ENCODE results near the gene PACSIN1. TPM values are rescaled to one million over a fixed set of nuclear protein-coding genes. Genes with fewer than 3 reads are reported as not detected.

The PACSIN1 gene
- total and polyA plus RNA-seq, 7 donors, result 0.11 to 0.17 (median 0.11) TPM; not detected in 4

DNA sequence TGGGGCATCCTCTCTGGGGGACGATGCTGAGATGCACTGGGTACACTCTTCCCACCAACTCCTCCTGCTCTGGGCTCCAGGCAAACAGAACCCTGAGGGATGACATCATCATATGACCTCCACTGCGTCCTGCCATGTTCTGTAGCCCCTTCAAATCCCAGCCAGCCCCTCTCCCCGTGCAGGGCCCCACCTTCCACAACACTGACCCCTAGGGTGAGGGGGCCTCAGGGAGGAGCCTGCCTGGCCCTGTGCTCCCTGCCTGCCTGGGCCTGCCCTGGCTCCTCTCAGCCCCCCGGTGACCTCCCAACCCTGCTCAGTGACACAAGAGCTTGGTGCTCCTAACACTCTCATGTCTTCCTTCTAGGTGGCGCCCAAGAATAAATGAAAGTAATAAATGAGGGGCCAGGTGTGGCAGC, 99.9 kb downstream of the PACSIN1 start:
- ATAC-seq (no peak), DNase-seq (no peak)
- TF ChIP-seq, protein P1, sequence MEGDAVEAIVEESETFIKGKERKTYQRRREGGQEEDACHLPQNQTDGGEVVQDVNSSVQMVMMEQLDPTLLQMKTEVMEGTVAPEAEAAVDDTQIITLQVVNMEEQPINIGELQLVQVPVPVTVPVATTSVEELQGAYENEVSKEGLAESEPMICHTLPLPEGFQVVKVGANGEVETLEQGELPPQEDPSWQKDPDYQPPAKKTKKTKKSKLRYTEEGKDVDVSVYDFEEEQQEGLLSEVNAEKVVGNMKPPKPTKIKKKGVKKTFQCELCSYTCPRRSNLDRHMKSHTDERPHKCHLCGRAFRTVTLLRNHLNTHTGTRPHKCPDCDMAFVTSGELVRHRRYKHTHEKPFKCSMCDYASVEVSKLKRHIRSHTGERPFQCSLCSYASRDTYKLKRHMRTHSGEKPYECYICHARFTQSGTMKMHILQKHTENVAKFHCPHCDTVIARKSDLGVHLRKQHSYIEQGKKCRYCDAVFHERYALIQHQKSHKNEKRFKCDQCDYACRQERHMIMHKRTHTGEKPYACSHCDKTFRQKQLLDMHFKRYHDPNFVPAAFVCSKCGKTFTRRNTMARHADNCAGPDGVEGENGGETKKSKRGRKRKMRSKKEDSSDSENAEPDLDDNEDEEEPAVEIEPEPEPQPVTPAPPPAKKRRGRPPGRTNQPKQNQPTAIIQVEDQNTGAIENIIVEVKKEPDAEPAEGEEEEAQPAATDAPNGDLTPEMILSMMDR (IDR thresholded peaks at IDR 0.05), result no peak
- Histone ChIP-seq H3K27ac (no peak overlapping the region), H3K9me3 (no peaks in the 10 kb centered on the region), H3K4me3 (no peak overlapping the region), H3K27me3 (ENCODE audit: insufficient read depth in 3 of 3, low read length in 2 of 3) (peaks cover 0 to 24% (median 4%) of the 10 kb centered on the region in 3 donors), H3K4me1 (no peaks in the 10 kb centered on the region), H3K36me3 (ENCODE audit: insufficient read depth in 1 of 2, low read depth in 1 of 2) (no peaks in the 10 kb centered on the region)
- intact Hi-C loops (cut with DNase I), result no loop called here
- 44 to 46% (median 45%) methylated on average over 5 of the region's 5 CpGs for WGBS, 3 donors

DNA sequence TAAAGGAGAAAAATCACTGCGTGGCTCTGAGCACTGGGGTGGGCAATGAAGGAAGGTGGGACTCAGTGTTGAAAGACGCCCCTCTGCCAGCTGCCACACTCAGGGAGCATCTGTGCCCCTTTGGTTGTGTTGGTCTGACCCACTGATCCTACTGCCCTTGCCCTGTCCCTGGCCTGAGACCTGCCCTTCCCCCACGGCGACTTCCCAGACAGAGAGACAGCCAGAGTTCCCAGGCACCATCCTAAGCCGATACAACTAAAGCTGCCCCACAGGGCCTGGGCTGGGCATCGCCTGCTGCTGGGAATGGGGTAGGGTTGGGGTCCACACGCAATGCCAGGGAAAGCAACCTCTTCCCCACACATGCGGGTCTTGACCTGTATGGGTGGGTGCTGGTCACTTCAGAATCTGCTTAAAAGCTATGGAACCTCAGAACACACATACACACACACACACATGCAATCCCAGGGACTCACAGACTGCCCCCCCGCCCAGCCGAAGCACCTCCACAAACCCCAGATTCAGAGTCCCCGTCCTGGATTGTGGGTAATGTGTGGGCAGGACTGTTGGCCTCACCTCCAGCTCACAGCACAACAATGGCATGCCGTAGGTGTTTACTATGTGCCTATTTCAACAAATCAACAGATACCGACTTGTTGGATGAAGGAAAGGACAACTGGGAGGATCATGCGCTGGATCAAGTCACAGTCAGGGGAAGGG, 101.1 kb downstream of the PACSIN1 start:
- WGBS, 3 donors, result 78 to 90% (median 84%) methylated on average over 14 of the region's 14 CpGs
- no peaks in the 10 kb centered on the region for H3K36me3 ChIP-seq (ENCODE audit: insufficient read depth in 1 of 2, low read depth in 1 of 2)
- no peaks in the 10 kb centered on the region for H3K9me3 ChIP-seq
- DNase-seq (no peak), ATAC-seq (no peak)
- no peak overlapping the region for H3K4me3 ChIP-seq
- H3K4me1 ChIP-seq, result no peaks in the 10 kb centered on the region
- peaks cover 0 to 24% (median 4%) of the 10 kb centered on the region in 3 donors for H3K27me3 ChIP-seq (ENCODE audit: insufficient read depth in 3 of 3, low read length in 2 of 3)
- intact Hi-C loops (cut with DNase I), result no loop called here
- TF ChIP-seq, protein P1 (IDR thresholded peaks at IDR 0.05), result no peak
- H3K27ac ChIP-seq, result no peak overlapping the region

DNA sequence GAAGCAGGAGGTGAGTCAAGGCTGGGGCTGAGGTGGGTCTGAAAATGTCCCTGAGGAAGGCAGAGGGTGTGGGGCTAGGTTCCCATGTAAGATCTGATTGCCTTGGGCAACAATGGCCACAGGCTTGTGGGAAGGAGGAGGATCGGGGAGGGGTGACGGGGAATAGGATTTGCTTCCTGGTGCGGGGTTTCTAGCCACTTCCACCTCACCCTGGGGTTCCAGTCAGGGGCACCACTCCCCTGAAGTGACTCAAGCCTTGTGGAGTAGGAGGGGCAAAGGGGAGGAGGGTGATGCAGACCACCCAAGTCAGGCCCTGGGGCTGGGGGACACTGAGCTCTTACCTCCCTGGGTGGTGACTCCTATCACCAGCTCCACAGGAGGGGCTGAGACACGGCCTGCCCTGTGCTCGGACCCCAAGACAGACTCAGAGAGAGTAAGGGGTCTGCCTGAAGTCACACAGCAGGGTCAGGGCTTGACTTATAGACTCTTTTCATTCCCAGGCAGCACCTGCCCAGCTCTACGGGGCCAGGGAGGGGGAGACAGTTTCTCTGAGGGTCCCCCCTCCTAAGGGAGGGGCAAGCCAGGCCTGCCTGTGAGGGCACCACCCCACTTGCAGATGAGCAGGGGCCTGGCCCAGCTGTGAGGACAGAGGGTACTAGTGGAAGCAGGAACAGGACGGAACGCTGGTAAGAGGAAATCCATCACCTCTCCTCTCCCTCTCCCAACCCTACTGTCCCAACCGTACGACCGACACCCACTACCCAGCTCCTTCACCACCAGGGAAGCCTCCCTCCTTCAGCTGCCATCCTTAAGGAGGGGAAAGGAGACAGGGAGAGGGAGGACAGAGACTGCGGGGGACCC, 102.7 kb downstream of the PACSIN1 start:
- ATAC-seq, result peak in 1 of 4 donors; percentile 8
- Histone ChIP-seq H3K36me3 (ENCODE audit: insufficient read depth in 1 of 2, low read depth in 1 of 2) (no peaks in the 10 kb centered on the region), H3K9me3 (no peaks in the 10 kb centered on the region), H3K27ac (no peak overlapping the region), H3K4me3 (no peak overlapping the region), H3K4me1 (no peaks in the 10 kb centered on the region), H3K27me3 (ENCODE audit: insufficient read depth in 3 of 3, low read length in 2 of 3) (peaks cover 0 to 24% (median 4%) of the 10 kb centered on the region in 3 donors)
- no peak for DNase-seq
- TF ChIP-seq, protein P1 (IDR thresholded peaks at IDR 0.05), result no peak
- intact Hi-C loops (cut with DNase I), result no loop called here
- WGBS, 3 donors, result 42 to 58% (median 45%) methylated on average over 10 to 12 of the region's 12 CpGs

DNA sequence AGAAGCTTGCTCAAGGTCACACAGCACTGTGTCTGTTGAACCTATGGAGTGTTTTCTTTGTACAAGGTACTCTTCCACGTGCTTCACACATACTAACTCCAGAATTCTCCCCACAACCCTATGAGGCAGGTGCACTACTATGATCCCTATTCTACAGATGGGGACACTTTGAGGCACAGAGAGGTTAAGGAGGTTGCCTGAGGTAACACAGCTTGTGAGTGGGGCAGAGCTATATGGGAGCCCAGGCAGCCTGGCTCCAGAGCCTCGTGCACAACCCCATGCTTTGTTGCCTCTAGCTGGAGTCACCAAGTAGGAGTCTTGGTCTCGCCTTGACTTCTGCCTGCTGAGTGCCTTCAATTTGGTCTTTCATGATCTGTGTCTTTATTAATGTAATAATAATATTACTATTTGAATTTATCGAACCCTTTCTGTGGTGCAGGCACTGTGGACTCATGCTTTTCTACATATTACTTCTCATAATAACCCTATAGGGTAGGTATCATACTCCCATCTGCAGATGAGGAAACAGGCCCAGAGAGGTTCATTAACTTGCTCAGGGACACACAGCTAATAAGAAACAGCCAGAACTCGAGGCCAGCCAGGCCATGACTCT, 103.6 kb downstream of the PACSIN1 start:
- H3K27me3 ChIP-seq (ENCODE audit: insufficient read depth in 3 of 3, low read length in 2 of 3), result peaks cover 0 to 24% (median 4%) of the 10 kb centered on the region in 3 donors

More for the DNA sequence above, 103.6 kb downstream of the PACSIN1 start:
- no peaks in the 10 kb centered on the region for H3K36me3 ChIP-seq (ENCODE audit: insufficient read depth in 1 of 2, low read depth in 1 of 2)
- H3K9me3 ChIP-seq, result no peaks in the 10 kb centered on the region
- H3K27ac ChIP-seq, result no peak overlapping the region
- intact Hi-C loops (cut with DNase I), result no loop called here
- 75 to 78% (median 76%) methylated on average over 5 of the region's 5 CpGs for WGBS, 3 donors
- no peaks in the 10 kb centered on the region for H3K4me1 ChIP-seq
- TF ChIP-seq, protein P1 (IDR thresholded peaks at IDR 0.05), result no peak
- no peak overlapping the region for H3K4me3 ChIP-seq
- ATAC-seq (no peak), DNase-seq (no peak)

All from psoas muscle (tissue), 8 donors.